Lung (tissue), 12 donors: Measurements from ENCODE around the gene ID2. TPM values are rescaled to one million over a fixed set of nuclear protein-coding genes. Genes with fewer than 3 reads are reported as not detected.

Experiments used
- ATAC-seq: fragments of 200-7000 bp; cut with Tn5 transposase; one replicate; pipeline ENCODE4 v1.9.1; 2020; ENCODE audit warnings: moderate number of reproducible peaks; ENCODE audit not compliant: insufficient read depth, low FRiP score
- DNase-seq, 3 donors: peaks; one replicate each; pipeline ENCODE4 v3.0.0-alpha.2; 2013 to 2017
- H3K27ac ChIP-seq, 2 donors: one replicate each; pipeline ENCODE4 v1.5.1; 2013; ENCODE audit warnings: mild to moderate bottlenecking in 2 of 2, moderate library complexity in 2 of 2, control low read depth in 1 of 2, inconsistent platforms in 1 of 2, low read depth in 1 of 2, low read length in 1 of 2
- H3K27me3 ChIP-seq, 3 donors: one replicate each; pipeline ENCODE4 v1.5.1; 2013; ENCODE audit warnings: low read length in 2 of 3; ENCODE audit not compliant: control insufficient read depth in 3 of 3, insufficient read depth in 3 of 3
- H3K36me3 ChIP-seq, 4 donors: one replicate each; pipeline ENCODE4 v1.5.1; 2013; ENCODE audit warnings: low read length in 4 of 4, mild to moderate bottlenecking in 1 of 4, moderate library complexity in 1 of 4; ENCODE audit not compliant: control insufficient read depth in 4 of 4, insufficient read depth in 4 of 4
- H3K4me1 ChIP-seq, 5 donors: one replicate each; pipeline ENCODE4 v1.5.1; 2013; ENCODE audit warnings: low read length in 5 of 5, mild to moderate bottlenecking in 2 of 5, moderate library complexity in 1 of 5; ENCODE audit not compliant: control insufficient read depth in 5 of 5, insufficient read depth in 5 of 5
- H3K4me3 ChIP-seq: one replicate; pipeline ENCODE4 v1.5.1; 2013; ENCODE audit warnings: mild to moderate bottlenecking, control low read depth, moderate library complexity
- H3K9ac ChIP-seq, 2 donors: one replicate each; pipeline ENCODE4 v1.5.1; 2013; ENCODE audit warnings: low read length in 2 of 2, control low read depth in 1 of 2; ENCODE audit not compliant: insufficient read depth in 1 of 2
- H3K9me3 ChIP-seq, 4 donors: one replicate each; pipeline ENCODE4 v1.5.1; 2013; ENCODE audit warnings: low read length in 3 of 4, mild to moderate bottlenecking in 1 of 4, moderate library complexity in 1 of 4; ENCODE audit not compliant: control insufficient read depth in 4 of 4, insufficient read depth in 3 of 4
- WGBS, 2 donors: extraction: QIAGEN DNeasy Blood & Tissue Kit; methylation state at CpG; one replicate each; pipeline ENCODE4 v1.1.7; 2013; 5-methylcytosine and 5-hydroxymethylcytosine counted together
- polyA plus RNA-seq, 2 donors: library from polyadenylated mRNA; stranded (reverse); fragments of 200-250 nt; gene quantifications; one replicate each; pipeline ENCODE4 v1.2.1, GENCODE V29; 2013
- total RNA-seq, 2 donors: library from RNA; depleted of rRNA in 1 of 2; stranded (reverse); fragments of >200 nt in 1 of 2; gene quantifications; one replicate each; pipeline ENCODE4 v1.2.1, GENCODE V29; 2014 to 2021
- TF ChIP-seq, protein P1 (sequence below): IDR thresholded peaks from 2 replicates; pipeline ENCODE4 v1.5.1; 2012; ENCODE audit warnings: mild to moderate bottlenecking; ENCODE audit errors: control extremely low read depth, extremely low read depth
- donor health status: control.
- donor health status: control.
- donor health status: Bipolar disorder and iron deficiency.
- donor health status: healthy.
- donor health status: DM: yes; HTN: yes; CAD: no.

The ID2 gene
- total and polyA plus RNA-seq, 4 donors: 67.9 to 227 (median 133) TPM

GRCh38 chr2:8633735-8634313 is 48.0 kb upstream of the ID2 start:
- Histone ChIP-seq H3K27ac (no peak overlapping the region), H3K36me3 (no peaks in the 10 kb centered on the region), H3K9ac (peak overlapping the region in 1 of 2 donors; percentile 9), H3K27me3 (no peaks in the 10 kb centered on the region), H3K4me3 (no peak overlapping the region), H3K9me3 (no peaks in the 10 kb centered on the region), H3K4me1 (peaks cover 0 to 44% (median 18%) of the 10 kb centered on the region in 5 donors)
- DNase-seq (peak; percentile 32 to 60 (median 45)), ATAC-seq (no peak)
- WGBS, 2 donors: 66 to 75% methylated on average over 14 of the region's 14 CpGs
- TF ChIP-seq, protein P1, sequence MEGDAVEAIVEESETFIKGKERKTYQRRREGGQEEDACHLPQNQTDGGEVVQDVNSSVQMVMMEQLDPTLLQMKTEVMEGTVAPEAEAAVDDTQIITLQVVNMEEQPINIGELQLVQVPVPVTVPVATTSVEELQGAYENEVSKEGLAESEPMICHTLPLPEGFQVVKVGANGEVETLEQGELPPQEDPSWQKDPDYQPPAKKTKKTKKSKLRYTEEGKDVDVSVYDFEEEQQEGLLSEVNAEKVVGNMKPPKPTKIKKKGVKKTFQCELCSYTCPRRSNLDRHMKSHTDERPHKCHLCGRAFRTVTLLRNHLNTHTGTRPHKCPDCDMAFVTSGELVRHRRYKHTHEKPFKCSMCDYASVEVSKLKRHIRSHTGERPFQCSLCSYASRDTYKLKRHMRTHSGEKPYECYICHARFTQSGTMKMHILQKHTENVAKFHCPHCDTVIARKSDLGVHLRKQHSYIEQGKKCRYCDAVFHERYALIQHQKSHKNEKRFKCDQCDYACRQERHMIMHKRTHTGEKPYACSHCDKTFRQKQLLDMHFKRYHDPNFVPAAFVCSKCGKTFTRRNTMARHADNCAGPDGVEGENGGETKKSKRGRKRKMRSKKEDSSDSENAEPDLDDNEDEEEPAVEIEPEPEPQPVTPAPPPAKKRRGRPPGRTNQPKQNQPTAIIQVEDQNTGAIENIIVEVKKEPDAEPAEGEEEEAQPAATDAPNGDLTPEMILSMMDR: no peak

GRCh38 chr2:8634466-8635172 is 47.2 kb upstream of the ID2 start:
- Histone ChIP-seq H3K4me3 (no peak overlapping the region), H3K27me3 (no peaks in the 10 kb centered on the region), H3K27ac (no peak overlapping the region), H3K9me3 (no peaks in the 10 kb centered on the region), H3K9ac (no peak overlapping the region), H3K4me1 (peaks cover 0 to 44% (median 18%) of the 10 kb centered on the region in 5 donors), H3K36me3 (no peaks in the 10 kb centered on the region)
- TF ChIP-seq, protein P1: no peak
- ATAC-seq (no peak), DNase-seq (no peak)
- 91 to 96% methylated on average over 14 of the region's 14 CpGs for WGBS, 2 donors

DNA sequence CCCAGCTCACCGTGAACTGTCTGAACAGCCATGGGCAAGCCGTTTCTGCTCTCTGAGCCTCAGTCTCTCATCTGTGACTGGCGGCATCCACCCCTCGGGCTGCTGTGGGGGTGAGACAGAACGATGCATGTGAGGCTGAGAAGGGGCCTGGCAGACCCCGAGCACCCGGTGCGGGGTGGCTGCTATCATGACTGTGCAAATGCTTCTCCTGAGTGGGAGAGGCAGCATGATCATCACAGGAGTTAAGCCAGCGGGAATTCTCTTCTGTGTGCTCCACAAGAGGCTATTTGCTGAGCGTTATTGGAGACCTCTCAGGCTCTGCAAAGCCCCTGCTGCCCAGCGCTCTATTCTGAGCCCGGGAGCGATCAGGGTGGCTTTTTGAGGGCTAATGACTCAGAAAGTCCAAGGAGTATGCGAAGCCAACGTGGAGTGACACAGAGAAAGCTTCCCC is 45.8 kb upstream of the ID2 start:
- H3K27ac ChIP-seq: no peak overlapping the region
- no peak overlapping the region for H3K9ac ChIP-seq
- DNase-seq (peak in 1 of 3 donors; percentile 46), ATAC-seq (no peak)
- WGBS, 2 donors: 77 to 89% methylated on average over 15 of the region's 15 CpGs
- TF ChIP-seq, protein P1: no peak
- no peaks in the 10 kb centered on the region for H3K27me3 ChIP-seq
- H3K4me1 ChIP-seq: peaks cover 0 to 52% (median 29%) of the 10 kb centered on the region in 5 donors
- H3K36me3 ChIP-seq: no peaks in the 10 kb centered on the region
- no peak overlapping the region for H3K4me3 ChIP-seq
- H3K9me3 ChIP-seq: no peaks in the 10 kb centered on the region
